IPS-NIHi11 (cell line): Measurements from ENCODE around the gene TSPAN19.
"Not testable (repeated sequence)": the region's sequence is repeated elsewhere in the genome, so short reads cannot be mapped to it uniquely, and the experiment has no call there.

Experiments
- DNase-seq: peaks from one replicate; pipeline ENCODE4 v3.0.0; 2012; ENCODE audit warnings: mixed read lengths, low spot score

The TSPAN19 gene

GRCh38 chr12:85036234-85036707 lies at the start of gene TSPAN19, which contains the start of gene LRRIQ1:
TSPAN19 (minus strand) TSS chr12:85036277; CDS start chr12:85029946, 6,331 bp downstream.
LRRIQ1 (plus strand) TSS chr12:85036351; CDS start chr12:85038177, 1,826 bp downstream.
- DNase-seq, result peak; percentile 93

GRCh38 chr12:85085066-85085465 lies 49.0 kb upstream of the TSPAN19 start:
- DNase-seq, result no peak

- peak; percentile 65 for DNase-seq
Observed at GRCh38 chr12:85076688-85077430, 40.8 kb upstream of the TSPAN19 start.

DNA sequence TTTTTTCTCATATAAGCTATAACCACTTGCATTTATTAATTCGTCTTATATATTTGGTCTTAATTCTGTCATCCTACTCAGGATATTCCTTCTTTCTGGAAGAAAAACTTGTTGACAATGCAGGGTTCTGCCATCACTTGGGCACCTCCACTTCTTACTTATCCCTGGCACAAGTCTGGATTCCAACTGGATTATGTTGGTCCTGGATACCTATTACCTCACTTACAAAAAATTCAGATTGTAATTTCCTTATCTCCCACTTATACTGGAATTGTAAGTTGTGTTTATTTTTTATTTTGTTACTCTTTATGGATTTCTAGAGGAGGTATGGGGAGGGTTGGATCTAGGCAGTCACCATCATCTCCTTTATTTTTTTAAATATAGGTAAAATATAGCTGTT lies 36.7 kb upstream of the TSPAN19 start:
- no peak for DNase-seq

GRCh38 chr12:85065837-85066482 lies 29.9 kb upstream of the TSPAN19 start:
- DNase-seq, result no peak

DNA sequence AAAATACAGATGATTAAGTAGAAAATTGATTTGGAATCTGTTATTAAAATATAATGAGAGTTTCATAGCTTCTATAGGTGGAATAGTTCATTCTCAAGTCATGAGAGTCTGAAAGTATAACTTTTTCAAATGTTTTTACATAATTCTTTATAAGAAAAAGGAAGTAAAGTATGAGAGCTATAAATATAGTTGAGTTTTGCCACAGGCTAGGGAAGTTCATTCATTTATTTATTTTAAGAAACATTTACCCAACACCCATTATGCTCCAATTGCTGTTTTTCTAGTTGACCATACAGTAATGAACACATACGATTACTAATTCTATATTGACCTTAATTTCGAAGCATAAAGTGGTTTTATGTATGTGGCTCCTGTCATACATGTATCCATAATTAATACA lies 24.8 kb upstream of the TSPAN19 start:
- DNase-seq, result no peak

GRCh38 chr12:85059594-85059993 lies 23.5 kb upstream of the TSPAN19 start:
- no peak for DNase-seq

GRCh38 chr12:85058339-85058738 lies 22.3 kb upstream of the TSPAN19 start:
- DNase-seq, result no peak

DNA sequence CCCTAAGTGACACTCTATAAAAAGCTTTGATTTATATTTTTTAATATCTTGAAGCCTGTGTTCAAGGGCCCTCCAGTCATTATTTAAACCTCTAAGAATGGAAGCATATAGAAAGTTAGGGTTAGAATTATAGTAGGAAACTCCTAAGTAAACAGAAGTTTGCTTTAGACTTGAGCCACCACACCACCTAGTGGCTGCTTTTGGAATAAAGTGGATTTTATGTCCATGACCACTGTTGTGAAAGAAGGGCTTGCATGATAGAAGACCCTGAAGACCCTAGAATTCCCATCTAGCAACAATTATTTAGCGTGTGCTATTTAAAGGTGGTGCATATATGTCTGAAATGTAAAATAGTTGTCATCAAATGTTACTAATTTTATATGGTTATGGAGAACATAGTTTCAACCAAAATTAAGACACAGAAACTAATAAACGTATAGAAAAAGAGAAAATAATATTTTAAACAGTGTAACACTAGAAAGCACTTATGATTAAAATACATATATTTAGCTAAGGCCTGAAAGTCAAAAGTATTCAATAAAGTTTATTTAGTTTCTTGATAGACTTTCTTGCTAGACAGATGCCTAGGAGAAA lies 21.4 kb upstream of the TSPAN19 start:
- peak; percentile 35 for DNase-seq

- DNase-seq, result no peak
Observed at GRCh38 chr12:85043829-85044228, 7.8 kb upstream of the TSPAN19 start.

- no peak for DNase-seq
Observed at GRCh38 chr12:85041395-85041794, 5.3 kb upstream of the TSPAN19 start.

GRCh38 chr12:85036733-85037132 lies 656 bp upstream of the TSPAN19 start:
- no peak for DNase-seq

- DNase-seq, result peak; percentile 6
Observed at GRCh38 chr12:85029456-85029855, 6.6 kb downstream of the TSPAN19 start.

GRCh38 chr12:85018098-85018497 lies 18.0 kb downstream of the TSPAN19 start:
- no peak for DNase-seq

DNA sequence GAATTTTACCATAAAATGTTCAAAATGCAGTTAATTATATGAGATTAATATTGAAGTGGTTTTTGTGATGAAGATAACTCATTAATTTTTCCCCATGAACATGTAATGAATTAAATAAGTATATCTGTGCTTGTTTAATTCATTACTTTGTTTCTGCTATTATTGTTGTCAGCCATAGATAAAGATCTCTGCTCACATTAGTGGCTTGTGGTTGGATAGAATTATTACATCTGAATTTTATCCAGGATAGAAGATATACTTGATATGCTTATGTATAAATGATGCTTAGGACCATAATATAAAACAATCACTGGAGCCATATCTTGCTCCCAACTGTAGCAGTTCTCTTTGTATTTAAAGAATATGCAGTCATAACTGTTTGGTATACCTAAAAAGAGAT lies 18.5 kb downstream of the TSPAN19 start:
- DNase-seq, result no peak

- DNase-seq, result no peak
Observed at GRCh38 chr12:85017133-85017532, 18.9 kb downstream of the TSPAN19 start.

- no peak for DNase-seq
Observed at GRCh38 chr12:85016413-85016812, 19.7 kb downstream of the TSPAN19 start.

DNA sequence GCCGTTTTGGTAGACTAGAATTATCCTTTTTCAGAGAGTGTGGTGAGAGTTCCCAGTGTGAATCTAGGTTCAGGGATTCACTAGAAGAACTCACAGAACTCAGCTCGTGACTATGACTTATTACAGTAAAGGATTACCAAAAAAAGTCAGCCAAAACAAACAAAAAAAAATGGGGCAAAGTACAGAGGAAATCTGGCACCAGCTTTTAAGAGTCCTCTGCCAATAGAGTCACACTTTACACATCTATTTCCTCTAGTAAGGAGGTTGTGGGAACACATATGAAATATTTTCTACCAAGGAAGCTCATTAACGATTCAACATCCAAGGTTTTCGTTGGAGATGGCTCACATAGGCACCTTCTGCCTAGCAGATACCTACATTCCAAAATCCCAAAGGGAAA lies 28.2 kb downstream of the TSPAN19 start:
- no peak for DNase-seq

DNA sequence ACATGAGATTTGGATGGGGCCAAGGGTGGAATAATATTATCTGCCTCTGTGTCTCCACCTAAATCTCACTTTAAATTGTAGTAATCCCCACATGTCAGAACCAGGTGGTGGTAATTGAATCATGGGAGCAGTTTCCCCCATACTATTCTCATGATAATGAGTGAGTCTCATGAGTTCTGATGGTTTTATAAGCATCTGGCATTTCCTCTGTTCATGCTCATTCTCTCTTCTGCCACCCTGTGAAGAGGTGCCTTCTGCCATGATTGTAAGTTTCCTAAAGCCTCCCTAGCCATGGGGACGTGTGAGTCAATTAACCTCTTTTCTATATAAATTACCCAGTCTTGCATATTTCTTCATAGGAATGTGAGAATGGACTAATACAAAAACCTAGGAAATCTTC lies 29.9 kb downstream of the TSPAN19 start:
- DNase-seq, result no peak

DNA sequence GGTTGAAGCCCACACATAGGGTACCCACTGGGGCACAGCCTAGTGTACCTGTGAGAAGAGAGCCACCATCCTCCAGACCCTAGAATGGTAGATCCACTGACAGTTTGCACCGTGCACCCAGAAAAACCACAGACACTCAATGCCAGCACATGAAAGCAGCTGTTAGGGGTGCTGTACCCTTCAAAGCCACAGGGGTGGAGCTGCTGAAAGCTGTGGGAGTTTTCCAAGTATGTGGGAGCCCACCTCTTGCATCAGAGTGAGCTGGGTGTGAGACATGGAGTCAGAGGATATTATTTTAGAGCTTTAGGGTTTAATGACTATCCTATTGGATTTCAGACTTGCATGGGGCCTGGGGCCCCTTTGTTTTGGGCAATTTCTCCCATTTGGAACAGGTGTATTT lies 30.5 kb downstream of the TSPAN19 start:
- no peak for DNase-seq

DNA sequence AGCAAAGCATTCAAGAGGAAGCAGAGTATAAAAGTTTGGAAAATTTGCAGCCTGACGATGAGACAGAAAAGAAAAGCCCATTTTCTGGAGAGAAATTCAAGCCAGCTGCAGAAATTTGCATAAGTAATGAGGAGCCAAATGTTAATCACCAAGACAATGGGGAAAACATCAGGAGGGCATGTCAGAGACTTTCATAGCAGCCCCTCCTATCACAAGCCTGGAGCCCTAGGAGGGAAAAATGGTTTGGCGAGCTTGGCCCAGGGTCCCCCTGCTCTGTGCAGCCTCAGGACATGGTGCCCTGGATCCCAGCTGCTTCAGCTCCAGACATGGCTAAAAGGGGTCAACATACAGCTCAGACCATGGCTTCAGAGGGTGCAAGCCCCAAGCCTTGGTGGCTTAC lies 31.0 kb downstream of the TSPAN19 start:
- not testable (repeated sequence) for DNase-seq

- no peak for DNase-seq
Observed at GRCh38 chr12:85004204-85004603, 31.9 kb downstream of the TSPAN19 start.

- DNase-seq, result no peak
Observed at GRCh38 chr12:85002778-85003296, 33.2 kb downstream of the TSPAN19 start.
